Mucosa of stomach (tissue), 1 donor: ENCODE results near the gene ANKRD13B.

Experiments used
- H3K27me3 ChIP-seq: one replicate; pipeline ENCODE4 v1.7.0; 2013; ENCODE audit warnings: mild to moderate bottlenecking, low read length; ENCODE audit not compliant: control insufficient read depth, insufficient read depth
- H3K36me3 ChIP-seq: one replicate; pipeline ENCODE4 v1.7.0; 2013; ENCODE audit warnings: low read length; ENCODE audit not compliant: control insufficient read depth, insufficient read depth
- H3K4me1 ChIP-seq: one replicate; pipeline ENCODE4 v1.7.0; 2013; ENCODE audit warnings: mild to moderate bottlenecking, low read length; ENCODE audit not compliant: control insufficient read depth, insufficient read depth
- H3K4me3 ChIP-seq: one replicate; pipeline ENCODE4 v1.7.0; 2013; ENCODE audit warnings: low read length
- H3K9ac ChIP-seq: one replicate; pipeline ENCODE4 v1.7.0; 2013; ENCODE audit warnings: mild to moderate bottlenecking, low read length, moderate library complexity
- H3K9me3 ChIP-seq: one replicate; pipeline ENCODE4 v1.7.0; 2013; ENCODE audit warnings: mild to moderate bottlenecking, low read length, moderate library complexity; ENCODE audit not compliant: control insufficient read depth
- donor health status: Pancreatic carcinoma.

ANKRD13B gene

GRCh38 chr17:29659155-29659554 lies 66.2 kb downstream of the ANKRD13B start:
- Histone ChIP-seq H3K9ac (no peak overlapping the region), H3K4me1 (peaks cover 5% of the 10 kb centered on the region), H3K36me3 (no peaks in the 10 kb centered on the region), H3K4me3 (no peak overlapping the region), H3K9me3 (no peaks in the 10 kb centered on the region), H3K27me3 (no peaks in the 10 kb centered on the region)

- no peak overlapping the region for H3K9ac ChIP-seq
- no peaks in the 10 kb centered on the region for H3K27me3 ChIP-seq
- H3K4me1 ChIP-seq: peaks cover 17% of the 10 kb centered on the region
- H3K9me3 ChIP-seq: no peaks in the 10 kb centered on the region
- H3K4me3 ChIP-seq: no peak overlapping the region
- no peaks in the 10 kb centered on the region for H3K36me3 ChIP-seq
Measured at GRCh38 chr17:29661213-29661612, 68.3 kb downstream of the ANKRD13B start.

GRCh38 chr17:29663155-29663554 lies 70.2 kb downstream of the ANKRD13B start:
- Histone ChIP-seq H3K27me3 (no peaks in the 10 kb centered on the region), H3K36me3 (no peaks in the 10 kb centered on the region), H3K9ac (no peak overlapping the region), H3K4me1 (peaks cover 17% of the 10 kb centered on the region), H3K9me3 (no peaks in the 10 kb centered on the region), H3K4me3 (no peak overlapping the region)
